ENCODE results near the gene SLC25A21.

The SLC25A21 gene

GRCh38 chr14:37179896-37180502 lies 7.6 kb upstream of the SLC25A21 start:
- no peak for DNase-seq (ENCODE audit: low spot score)
- TF ChIP-seq CTCF (IDR thresholded peaks at IDR 0.05; ENCODE audit: extremely low read depth, missing control alignments) = no peak

GRCh38 chr14:37172936-37173614 lies 669 bp upstream of the SLC25A21 start:
- DNase-seq (ENCODE audit: low spot score) = no peak
- TF ChIP-seq CTCF (IDR thresholded peaks at IDR 0.05; ENCODE audit: extremely low read depth, missing control alignments) = no peak

GRCh38 chr14:37171678-37172023 lies 755 bp downstream of the SLC25A21 start:
- TF ChIP-seq CTCF (IDR thresholded peaks at IDR 0.05; ENCODE audit: extremely low read depth, missing control alignments) = no peak
- no peak for DNase-seq (ENCODE audit: low spot score)

- no peak for TF ChIP-seq CTCF (IDR thresholded peaks at IDR 0.05; ENCODE audit: extremely low read depth, missing control alignments)
- no peak for DNase-seq (ENCODE audit: low spot score)
These were observed 1.4 kb downstream of the SLC25A21 start for GRCh38 chr14:37170993-37171392.

GRCh38 chr14:37170237-37170636 lies 2.2 kb downstream of the SLC25A21 start:
- no peak for DNase-seq (ENCODE audit: low spot score)
- TF ChIP-seq CTCF (IDR thresholded peaks at IDR 0.05; ENCODE audit: extremely low read depth, missing control alignments) = no peak

DNA sequence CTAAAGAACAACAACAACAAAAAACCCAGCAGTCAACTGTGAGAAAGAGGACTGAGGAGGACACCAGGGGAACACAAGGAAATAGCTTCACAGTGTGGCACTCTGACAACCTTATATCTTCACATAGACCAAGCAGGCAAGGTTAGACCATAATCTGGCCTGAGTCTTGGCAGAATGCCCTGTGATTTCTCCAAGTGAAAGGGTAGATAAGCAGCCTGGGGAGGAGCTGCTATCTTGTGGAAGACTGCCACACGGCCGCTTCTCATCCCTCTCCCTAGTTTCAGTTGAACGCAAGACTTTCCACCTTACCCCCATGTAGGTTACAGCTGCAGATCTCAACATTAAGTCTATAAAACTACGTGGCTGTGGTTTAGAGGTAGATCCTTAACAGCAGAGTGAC lies 3.7 kb downstream of the SLC25A21 start:
- DNase-seq (ENCODE audit: low spot score) = no peak
- no peak for TF ChIP-seq CTCF (IDR thresholded peaks at IDR 0.05; ENCODE audit: extremely low read depth, missing control alignments)

DNA sequence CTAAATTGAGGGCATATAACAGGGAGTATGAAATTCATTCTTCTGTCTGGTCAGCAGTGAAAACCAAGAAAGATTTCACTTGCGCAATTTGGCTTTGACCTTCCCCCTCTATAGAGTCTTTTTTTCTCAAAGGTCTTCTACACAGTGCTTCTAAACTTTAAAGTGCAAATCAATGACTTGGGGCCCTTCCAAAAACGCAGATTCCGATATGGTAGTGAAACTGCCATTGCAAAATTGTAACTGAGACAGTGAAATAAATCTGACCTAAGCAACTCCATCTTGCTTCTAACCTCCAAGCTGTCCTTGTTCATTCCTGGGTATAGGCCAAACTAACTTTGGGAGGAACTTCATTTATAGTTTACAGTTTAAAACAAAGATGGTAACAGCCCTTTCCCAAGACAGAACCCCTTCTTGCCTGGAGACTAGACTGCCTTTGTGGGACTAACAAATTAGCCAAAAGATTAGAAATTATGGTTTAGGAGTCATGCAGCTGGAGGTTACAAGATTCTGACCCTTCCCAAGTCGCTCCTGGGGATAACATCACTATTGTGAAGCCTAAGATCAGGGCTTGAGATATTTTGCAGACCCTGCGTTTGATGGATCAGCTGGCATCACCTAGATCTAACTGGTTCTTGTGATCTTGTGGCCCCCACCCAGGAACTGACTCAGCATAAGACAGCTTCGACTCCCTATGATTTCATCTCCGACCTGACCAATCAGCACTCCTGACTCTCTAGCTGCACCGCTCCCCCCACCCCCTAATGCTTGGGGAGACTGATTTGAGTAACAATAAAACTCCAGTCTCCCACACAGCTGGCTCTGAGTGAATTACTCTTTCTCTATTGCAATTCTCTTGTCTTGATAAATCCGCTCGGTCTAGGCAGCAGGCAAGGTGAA lies 5.0 kb downstream of the SLC25A21 start:
- no peak for DNase-seq (ENCODE audit: low spot score)
- no peak for TF ChIP-seq CTCF (IDR thresholded peaks at IDR 0.05; ENCODE audit: extremely low read depth, missing control alignments)

Measured in GM20000 (cell line).